Stimulated activated CD4-positive, alpha-beta T cell treated with anti-CD3 and anti-CD28 coated beads, Interleukin-15, amount 100 ng/mL, for 48 hours (primary cell): ENCODE measurements around the gene CFAP161.
"Not testable (repeated sequence)": the region's sequence is repeated elsewhere in the genome, so short reads cannot be mapped to it uniquely, and the experiment has no call there.

Experiments used
- DNase-seq, 2 donors: peaks; one replicate each; pipeline ENCODE4 v3.0.0-alpha.2; 2020; ENCODE audit warnings: low read depth in 2 of 2

The CFAP161 gene

DNA sequence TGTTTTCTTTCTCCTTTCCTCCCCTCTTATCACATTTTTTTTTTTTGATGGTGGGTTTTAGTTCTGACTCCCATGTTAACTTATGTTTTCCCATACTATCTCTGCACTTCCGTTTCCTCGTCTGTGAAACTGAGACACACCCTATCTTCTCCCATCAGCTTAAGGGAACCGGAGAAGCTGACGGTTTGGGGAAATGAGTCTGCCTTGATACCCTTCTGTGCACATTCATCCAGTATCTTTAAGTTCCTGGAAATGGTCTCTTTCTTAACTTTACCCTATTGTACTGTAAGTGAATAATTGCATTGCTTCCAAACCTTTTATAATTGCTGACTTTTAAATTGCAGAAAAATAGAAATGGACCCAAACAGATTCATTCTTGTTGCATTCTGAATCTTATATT lies 26.2 kb upstream of the CFAP161 start:
- DNase-seq, result no peak

GRCh38 chr15:81108427-81108826 lies 25.6 kb upstream of the CFAP161 start:
- no peak for DNase-seq

DNA sequence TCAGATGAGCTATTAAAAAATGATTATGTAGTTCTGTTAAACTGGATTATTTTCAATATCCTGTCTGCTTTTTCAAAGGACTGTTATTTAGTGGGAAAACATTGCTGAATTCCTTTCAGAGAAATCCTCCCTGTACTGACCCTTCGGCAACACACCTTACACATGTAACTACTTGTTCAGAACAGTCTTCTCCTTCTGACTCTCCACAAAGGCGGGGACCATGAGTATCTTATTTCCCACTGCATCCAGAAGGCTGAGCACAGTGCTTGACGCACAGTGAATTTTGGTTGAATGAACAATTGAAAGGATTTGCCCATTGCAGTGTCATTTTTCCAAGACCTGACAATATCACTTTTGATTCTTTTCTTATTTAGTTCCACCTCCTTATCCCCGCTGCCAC lies 23.1 kb upstream of the CFAP161 start:
- no peak for DNase-seq

DNA sequence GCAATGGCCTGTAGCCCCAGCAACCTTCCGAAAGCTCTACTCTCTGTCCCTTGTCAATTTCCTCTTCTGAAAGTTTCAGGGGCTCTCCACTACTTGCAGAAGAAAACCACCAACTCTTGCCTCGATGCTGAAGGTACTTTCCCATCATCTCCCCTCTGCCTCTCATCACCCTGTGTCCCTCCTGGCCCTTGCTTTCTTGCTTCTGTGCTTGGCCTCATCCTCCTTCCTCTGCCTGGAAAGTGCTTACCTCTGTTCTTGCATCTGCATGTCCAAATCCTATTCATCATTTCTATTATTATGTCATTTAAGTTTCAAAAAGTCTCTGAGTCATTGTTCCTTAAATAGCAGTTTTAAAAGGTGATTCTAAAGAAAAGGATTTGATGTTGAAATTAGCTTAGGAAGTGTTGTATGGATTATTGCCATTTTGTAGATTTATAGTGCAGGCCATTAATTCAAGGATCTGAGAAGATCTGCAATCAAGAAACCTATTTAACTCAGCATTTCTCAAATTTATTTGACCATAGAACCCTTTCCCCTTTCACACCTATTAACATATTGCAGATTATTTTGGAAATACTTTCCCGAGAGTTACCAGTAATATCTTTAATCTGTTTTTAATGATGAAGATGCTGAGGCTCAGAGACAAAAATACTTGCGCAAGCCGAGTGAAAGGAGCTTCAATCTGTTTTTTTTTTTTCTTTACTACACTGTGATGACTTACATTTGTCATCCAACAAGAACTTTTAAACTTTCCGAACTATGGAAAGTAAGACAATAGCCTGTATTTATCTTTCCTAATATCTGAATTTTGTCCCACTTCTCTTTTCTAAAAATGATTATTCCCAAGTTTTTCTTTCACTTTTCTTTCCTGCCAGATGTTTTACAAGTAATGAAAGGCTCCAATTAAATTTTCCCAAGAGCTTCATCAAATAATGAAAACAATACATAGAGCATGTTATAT lies 22.3 kb upstream of the CFAP161 start:
- no peak for DNase-seq

- no peak for DNase-seq
Measured at GRCh38 chr15:81113204-81113657, 20.8 kb upstream of the CFAP161 start.

DNA sequence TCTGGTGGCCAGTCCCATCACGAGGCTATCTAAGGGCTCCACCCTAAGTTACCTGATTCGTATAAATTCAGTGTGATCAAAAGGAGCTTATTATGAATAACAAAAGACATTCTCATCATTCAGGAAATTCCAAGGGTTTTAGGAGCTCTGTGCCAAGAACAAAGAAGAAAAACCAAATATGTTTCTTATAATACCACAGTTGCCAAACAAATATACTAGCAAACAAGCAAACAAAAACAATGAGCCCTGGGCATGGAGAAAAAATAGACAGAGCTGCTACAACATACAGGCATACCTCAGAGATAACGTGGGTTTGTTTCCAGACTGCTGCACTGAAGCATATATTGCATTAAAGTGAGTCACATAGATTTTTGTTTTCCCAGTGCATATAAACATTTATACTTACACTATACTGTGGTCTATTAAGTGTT lies 20.2 kb upstream of the CFAP161 start:
- DNase-seq, result no peak

- DNase-seq, result no peak
Measured at GRCh38 chr15:81115054-81115939, 18.8 kb upstream of the CFAP161 start.

- no peak for DNase-seq
Measured at GRCh38 chr15:81117136-81117535, 16.9 kb upstream of the CFAP161 start.

DNA sequence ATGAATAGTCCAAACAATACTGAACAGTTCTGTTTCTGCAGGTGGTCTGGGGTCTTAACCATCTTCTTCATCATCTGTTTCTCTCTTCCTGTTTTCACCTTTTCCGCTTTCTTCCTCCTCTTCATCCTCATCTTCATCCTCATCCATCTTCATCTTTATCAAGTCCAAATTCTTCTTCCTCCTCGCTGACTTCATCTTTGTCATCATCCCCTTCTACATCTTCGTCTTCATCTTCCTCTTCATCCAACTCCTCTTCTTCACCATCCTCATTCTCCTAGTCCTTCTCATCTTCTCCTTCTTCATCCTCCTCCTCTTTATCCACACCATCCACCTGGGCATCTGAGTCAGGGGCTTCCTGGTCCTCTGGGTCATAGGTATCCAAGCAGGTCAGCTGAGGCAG lies 16.5 kb upstream of the CFAP161 start:
- no peak for DNase-seq

DNA sequence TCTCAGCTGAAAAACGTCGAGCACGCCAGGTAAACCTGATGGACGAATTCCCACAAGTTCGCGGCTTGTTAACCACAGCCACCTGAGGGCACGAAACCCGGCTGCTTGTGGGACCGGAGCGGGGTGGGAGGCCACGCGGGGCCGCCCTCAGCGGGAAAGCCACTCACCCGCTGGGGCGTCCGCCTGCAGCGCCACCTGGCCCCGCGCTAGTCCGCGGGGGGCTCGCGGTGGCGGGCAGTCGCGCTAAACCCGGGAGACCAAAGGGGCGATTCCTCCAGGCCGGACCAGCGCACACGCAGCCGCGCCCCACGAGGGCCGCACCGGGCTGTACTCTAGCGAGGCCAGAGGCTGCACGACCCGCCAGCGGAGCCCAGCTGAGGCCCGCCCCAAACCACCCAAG lies 15.7 kb upstream of the CFAP161 start:
- no peak for DNase-seq

GRCh38 chr15:81120069-81120468 lies 14.0 kb upstream of the CFAP161 start:
- no peak for DNase-seq

DNA sequence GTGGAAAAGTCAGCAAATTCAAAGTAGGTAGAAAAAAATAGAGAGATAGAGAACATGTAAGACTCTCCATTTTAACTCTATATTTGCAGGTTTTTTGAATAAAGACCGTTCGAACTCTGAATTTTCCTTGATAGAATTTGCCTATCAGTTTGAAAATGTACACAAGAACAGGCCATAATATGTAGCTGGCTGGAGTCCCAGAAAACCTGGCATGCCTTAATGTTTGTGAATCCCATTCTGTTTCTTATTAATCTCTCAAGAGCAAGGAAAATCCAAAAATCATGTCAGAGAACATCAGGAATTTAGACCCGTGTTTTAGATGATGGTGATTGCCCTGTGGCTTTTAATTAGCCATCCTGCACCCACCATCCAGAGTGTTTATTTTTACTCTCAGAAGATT lies 7.2 kb upstream of the CFAP161 start:
- DNase-seq, result no peak

- DNase-seq, result not testable (repeated sequence)
Measured at GRCh38 chr15:81141478-81141877, 7.4 kb downstream of the CFAP161 start.

GRCh38 chr15:81146006-81146405 lies 11.9 kb downstream of the CFAP161 start:
- DNase-seq, result no peak

- DNase-seq, result no peak
Measured at GRCh38 chr15:81146466-81146865, 12.4 kb downstream of the CFAP161 start.

GRCh38 chr15:81151389-81151788 lies 17.3 kb downstream of the CFAP161 start:
- DNase-seq, result no peak

DNA sequence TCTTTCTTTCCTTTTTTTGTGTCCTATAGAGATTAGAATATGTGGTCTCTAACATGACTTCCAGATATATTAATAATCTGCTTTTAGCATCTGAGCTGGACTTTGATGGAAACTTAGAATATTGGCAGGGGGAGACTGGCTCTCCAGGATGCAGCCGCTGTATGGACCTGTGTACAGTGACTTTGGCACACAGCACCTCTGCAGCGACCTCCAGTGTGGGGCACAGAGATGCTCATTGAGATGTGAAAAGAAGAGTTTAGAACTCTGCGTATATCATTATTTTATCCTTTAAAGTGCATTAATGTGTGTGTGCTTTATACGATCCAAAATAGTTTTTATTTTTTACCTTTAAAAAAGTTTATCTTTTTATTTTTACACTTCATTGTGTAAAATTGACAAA lies 18.3 kb downstream of the CFAP161 start:
- DNase-seq, result no peak

- DNase-seq, result no peak
Measured at GRCh38 chr15:81152799-81153198, 18.7 kb downstream of the CFAP161 start.

DNA sequence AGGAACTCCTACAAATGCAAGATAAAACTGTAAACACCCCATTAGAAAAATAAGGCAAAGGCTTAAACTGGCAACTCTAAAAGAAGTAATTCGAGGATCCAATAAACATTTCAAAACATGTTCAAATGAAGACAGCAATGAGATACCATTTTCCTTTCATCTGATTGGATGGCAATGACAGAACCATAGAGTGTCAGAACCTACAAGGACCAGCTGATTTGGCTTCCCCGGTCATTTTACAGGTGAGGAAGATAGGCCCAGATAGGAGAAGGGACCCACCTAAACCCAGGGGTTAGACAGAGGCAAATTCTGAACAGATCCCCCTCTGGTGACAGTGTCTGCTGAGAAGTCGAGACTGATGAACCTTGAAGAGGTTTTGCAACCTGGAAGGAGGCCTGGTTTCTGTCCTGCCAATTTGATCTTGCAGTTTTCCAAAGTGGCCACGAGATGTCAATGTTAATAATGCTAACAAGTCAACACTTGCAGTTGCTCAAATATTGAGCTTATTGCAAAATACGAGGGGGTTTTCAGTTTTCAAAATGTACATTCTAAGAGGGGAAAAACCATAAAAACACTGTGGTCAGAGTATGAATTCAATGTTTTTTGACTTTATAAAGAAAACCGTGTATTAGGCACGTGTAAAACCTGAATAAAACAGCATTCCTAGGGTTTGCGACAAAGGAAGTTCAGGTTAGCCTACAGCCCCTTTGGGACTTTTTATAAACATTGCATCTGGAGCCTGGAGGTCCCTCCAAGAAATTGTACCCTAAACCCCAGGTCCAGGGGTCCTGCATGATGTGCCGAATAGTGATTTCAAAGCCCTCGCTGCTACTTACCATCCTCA lies 21.5 kb downstream of the CFAP161 start:
- DNase-seq, result no peak

DNA sequence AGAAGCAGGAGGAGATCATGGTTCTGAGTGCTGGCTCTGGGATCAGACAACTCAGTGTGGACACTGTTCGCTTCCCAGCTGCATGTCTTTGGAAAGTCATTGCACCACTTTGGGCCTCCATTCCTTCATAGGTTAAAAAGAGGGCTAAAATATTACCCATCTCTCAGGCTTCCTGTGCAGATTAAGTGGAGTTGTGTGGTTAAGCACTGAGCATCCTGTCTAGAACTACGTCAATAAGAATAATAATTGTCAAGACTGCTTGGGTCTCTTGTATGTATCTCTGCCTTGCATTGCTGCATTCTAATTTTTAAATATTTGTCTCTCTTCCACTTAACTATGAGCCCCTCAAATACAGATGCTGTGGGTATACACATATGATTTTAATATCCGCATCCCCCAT lies 22.3 kb downstream of the CFAP161 start:
- DNase-seq, result no peak

DNA sequence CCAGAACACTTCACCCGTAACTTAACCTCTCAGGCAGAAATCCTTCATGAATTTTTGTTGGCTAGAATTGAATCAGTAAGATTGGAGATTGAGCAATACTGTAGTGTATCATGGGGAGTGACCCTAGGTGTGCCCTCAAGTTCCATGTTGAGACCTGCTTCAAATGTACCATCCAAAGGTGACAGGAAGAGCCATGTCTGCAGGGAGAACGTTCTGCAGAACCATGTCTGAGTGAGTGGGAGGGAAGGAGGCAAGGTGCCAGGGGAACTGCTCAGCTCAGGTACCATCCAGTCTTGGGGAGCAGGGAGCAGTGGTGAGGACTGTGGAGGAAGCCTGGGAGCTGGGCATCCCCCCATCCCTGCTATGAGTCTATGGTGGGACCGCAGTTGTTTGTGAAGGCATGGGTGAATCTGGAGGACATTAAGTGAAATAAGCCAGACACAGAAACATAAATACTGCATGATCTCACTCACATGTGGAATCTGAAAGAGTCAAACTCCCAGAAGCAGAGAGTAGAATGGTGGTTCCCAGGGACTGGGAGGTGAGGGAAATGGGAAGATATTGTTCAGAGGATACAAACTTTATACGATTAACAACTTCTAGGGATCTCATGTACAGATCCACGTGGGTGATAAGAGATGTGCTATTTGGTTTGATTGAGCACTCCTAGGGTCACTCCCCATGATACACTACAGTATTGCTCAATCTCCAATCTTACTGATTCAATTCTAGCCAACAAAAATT lies 23.3 kb downstream of the CFAP161 start:
- no peak for DNase-seq
